Stimulated activated CD8-positive, alpha-beta memory T cell treated with anti-CD3 and anti-CD28 coated beads, Interleukin-12 subunit alpha, Interleukin-12 subunit beta, amount 100 ng/mL, for 24 hours (primary cell): Measurements from ENCODE around the gene CNP.

Experiments
- DNase-seq: peaks from one replicate; pipeline ENCODE4 v3.0.0-alpha.2; 2020; ENCODE audit errors: extremely low read depth

The CNP gene

DNA sequence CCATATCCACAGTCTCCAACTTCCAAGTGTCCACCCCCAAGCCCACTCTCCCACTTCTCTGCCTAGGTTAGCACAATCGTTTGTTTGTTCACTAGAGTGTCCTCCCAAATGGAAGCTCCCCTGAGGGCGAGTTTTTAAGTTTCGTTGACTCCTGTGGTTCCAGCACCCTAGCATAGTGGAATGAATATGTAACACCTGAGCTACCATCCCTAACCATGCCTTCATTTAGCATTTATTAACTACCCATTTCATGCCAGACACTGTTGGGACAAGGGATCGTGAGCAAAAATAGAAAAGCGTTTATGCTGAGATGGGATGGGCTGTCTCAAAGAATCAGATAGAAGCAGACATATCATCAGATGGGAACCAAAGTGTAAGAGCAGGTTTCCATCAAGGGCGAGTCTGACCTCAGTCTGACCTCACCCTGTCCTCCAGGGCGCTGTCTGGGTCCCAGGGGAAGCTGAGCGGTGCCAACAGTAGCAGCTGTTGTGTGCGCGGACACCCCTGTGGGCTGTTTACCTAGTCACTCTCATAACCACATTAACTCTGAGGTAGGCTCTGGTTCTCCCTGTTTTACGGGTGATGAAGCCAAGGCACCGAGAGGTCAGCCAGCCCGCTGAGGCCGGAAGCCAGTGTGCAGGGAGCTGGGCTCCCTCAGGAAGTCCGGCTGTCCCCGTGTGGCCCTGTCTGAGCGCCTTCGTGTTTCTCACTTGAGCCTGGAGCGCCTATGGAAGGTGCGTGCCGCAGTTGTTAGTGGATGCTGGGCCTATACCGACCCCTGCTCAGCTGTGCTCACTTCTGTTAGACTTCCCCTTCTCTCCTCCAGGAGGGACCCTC, 6.2 kb downstream of the CNP start:
- no peak for DNase-seq

DNA sequence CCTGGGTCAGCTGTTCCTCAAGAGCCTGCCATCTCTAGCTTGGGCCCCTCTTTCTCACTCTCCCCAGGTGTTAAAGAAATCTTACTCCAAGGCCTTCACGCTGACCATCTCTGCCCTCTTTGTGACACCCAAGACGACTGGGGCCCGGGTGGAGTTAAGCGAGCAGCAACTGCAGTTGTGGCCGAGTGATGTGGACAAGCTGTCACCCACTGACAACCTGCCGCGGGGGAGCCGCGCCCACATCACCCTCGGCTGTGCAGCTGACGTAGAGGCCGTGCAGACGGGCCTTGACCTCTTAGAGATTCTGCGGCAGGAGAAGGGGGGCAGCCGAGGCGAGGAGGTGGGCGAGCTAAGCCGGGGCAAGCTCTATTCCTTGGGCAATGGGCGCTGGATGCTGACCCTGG, 6.8 kb downstream of the CNP start:
- DNase-seq, result no peak

DNA sequence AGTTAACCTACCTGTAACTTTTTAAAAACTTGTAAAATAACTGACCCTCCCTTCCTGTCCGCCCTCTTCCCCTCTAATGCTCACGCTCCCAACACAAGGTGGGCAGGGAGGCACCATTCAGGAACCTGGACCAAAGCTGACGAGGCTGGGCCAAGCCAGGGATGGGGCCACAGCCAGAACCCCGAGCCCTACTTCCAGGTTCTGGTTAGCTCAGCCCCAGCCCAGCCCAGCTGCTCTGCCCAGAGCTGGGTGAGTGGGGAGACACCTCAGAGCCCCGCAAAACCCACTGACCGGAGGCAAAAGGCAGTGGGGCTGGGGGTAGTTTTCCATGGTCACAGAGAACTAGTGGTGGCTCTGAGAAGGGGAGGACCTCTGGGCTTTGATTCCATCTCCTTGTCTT, 7.4 kb downstream of the CNP start:
- DNase-seq, result no peak

DNA sequence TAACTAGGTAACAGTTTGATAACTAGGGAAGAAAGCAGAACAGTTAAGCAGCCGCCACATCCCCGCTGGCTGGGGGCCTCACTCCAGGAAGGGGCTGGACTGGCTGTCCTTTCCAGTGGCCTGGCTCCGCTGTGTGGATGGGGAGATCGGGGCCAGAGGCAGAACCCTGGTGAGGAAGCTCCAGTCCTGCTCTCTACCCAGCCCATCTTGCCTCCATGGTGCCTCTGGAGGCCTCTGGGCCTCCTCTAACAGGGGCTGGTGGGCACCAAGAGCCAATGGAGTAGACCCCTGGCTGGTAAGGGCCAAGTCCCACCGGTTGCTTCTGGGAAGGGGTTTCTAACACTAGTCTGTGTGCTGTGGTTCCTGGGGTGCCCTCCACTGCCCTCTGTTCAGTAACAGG, 8.1 kb downstream of the CNP start:
- DNase-seq, result no peak

DNA sequence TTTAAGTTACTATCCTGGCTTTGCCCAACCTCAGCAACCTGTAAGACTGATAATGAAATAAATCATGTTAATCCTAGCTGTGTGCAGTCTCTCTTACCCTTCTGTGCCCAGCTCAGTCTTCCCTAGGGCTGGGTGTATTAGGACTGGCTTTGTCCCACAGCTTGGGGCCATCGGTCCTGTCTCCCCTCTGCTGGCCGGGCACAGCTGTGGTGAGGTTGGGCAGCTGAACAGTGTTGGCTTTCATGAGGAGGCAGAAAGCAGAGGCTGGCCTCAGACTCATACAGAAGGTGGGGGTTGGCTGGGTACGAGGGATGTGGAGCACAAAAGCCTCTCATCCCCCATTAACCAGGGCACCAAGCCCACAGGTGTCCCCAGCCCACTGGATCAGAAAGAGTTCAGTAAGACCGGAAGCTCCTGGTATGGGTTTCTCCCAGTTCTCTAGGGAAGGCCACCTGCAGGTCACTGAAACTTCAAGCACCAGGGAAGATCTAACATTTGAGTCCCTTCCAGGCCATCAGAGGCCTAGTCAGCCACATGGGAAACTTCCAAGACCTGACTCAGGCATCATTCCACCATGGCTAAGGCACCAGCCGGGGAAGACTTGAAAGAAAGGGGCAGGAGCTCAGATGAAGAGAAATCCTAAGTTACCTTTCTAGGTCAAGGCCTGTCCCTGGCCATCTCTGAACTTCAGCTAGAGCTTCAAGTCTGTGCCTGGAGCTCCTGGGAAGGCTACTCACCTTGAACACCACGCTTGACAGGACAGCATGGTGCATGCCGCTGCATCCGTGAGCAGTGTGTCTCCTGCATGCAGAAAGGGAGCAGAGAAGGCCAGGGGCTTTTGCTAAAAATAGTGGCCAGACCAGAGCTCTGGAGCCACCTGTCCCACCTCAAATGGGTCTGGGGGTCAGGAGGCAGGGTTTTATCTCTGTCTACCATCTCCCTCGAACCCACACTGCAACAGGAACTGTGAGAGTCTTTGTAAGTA, 8.8 kb downstream of the CNP start:
- no peak for DNase-seq

DNA sequence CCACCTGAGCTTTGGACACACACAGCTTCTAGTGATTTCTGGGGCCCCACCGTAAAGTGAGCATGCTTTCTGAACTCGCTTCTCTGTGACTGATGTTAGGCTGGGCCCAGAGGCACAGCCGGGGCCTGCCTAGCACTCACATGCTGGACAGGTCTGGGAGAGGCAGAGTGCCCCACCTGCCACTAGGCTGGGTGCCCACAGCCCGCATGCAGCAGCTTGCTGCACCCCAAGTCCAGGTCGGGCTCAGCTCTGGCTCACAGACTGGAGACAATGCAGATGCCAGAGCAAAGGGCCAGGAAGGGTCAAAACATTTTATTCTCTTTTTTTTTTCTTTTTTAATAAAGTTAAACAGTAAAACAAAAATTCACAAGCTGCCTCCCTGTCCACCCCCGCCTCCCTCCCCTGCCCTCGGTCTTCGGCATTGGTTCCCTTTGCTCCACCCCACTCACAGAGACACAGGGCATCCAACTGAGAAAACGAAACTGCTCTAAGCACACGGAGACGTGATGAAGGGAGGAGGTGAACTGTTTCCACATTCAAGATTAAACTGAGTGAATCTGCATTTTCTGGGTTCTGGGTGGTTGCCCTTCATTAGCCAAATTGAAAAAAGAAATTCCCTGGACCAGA, 9.7 kb downstream of the CNP start:
- no peak for DNase-seq

DNA sequence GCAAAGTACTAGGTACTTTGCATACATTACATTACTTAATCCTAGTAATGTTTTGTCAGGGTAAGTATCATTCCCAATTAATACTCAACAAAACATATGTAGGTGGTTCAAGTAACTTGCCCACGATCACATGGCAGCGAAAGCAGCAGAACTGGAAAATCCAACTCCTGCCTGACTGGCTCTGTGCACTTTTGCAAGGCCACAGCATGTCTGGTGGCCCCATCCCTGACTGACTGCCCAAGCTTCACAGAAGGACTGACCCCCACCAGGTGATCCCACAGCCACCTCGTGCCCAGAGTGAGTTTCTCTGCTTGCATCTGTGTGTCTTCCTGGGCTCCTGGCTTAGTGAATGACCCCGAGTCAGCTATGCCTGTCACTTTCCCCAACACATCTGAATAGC, 11.4 kb downstream of the CNP start:
- no peak for DNase-seq

DNA sequence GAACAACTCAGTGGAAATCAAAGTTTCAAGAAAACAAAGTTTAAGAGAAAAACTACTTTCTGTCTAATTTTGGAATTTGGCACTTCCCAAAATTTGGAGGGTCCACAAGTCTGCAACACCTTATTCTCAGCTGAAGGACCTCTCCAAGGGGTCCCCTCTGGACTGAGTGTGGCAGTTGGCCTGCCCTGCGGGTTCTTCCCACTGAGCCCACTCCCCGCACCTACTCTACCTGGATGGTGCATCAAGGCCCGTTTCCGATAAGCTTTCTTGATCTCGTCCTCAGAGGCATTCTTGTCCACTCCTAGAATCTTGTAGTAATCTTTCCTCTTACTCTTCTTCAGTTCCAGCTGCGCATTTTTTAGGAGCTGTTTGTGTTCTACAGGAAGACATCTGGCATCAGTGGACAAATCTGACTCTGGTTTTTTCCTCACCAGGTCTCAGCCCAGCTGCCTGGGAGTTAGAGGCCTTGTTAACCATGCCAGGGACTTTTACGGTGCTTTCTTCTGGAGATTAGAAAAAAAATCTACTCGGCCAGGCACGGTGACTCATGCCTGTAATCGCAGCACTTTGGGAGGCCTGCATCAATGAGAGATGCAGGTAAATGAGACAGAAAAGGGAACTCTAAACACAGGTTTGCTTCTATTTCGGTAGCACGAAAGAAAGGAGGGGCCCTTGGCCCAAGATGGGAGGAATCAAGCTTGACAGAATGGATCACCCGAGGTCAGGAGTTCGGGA, 15.6 kb downstream of the CNP start:
- no peak for DNase-seq

DNA sequence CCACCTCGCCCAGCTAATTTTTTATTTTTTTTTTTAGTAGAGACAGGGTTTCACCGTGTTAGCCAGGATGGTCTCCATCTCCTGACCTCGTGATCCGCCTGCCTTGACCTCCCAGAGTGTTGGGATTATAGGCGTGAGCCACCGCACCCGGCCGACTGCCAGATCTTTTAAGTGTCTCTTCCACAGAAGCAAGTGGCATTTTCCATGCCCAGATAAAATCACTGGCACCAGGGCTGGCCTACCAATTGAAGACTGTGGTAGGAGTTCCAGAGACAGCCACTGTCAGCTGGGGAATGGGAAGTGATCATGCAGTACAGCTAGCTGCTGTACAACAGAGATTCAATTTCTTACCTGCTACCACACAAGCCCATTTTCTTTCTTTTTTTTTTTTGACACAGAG, 17.9 kb downstream of the CNP start:
- no peak for DNase-seq

DNA sequence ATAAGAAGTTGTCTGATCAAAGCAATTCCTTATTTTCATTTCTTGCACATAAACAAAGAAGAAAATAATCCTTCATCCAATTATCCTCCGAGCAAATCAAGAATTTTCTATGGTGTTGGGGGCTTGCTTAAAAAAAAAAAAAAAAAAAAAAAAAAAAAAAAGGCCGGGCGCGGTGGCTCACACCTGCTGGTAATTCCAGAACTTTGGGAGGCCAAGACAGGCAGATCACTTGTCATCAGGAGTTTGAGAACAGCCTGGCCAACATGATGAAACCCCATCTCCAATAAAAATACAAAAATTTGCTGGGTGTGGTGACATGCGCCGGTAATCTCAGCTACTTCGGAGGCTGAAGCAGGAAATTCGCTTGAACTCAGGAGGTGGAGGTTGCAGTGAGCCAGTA, 19.3 kb downstream of the CNP start:
- DNase-seq, result no peak

DNA sequence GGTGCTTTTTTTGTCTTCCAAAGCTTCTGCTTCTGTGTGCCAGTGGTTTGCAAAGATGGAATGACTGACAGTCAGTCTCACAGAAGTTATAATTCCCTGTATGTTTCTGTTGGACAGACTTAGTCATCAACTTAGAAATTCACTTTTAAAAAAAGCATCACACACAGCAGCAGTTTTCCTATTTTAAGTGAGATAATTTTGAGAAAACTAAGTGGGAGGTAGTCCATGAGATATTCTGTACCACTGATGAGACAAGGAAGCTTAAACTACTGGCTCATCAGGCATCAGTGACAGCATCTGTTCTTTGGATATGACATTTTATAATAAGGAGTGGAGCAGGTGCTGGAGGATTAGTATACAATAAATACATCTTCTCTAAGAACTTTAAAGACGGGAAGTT, 20.0 kb downstream of the CNP start:
- no peak for DNase-seq

DNA sequence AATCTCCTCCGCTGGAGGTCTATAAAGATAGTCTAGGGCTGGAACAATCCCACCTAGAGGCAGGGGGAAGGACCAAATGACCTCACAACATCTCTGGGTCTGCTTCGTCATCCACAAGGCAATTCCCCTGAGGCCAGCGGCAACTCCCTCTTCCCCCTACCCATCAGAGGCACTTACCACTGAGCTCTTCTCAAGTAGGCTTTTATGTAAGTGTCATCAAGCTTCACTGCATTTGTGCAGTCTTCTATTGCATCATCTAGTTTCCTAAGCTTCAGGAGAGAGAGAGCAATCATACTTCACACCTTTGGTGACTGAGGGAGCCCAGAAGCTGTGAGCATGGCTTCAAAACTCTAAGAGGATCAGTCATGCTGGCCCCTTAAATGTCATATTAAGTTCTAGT, 21.0 kb downstream of the CNP start:
- DNase-seq, result no peak

DNA sequence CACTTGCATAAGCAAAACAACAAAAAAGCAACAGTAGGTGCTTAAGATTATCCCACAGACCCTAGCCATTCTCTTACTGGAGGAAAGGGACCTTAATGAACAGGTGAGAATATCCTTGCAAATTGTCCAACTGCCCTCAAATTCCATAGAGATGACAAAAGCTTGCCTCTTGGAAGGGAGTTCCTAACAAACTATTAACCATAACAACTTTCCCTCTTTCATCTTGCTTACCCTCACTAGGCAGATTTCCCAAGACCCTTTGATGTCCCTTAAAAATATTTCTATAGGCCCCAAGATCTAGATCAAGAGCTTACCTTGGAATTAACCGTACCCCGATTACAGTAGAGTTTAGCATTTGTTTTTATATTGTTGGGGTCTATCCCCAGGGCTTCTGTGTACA, 21.8 kb downstream of the CNP start:
- no peak for DNase-seq

DNA sequence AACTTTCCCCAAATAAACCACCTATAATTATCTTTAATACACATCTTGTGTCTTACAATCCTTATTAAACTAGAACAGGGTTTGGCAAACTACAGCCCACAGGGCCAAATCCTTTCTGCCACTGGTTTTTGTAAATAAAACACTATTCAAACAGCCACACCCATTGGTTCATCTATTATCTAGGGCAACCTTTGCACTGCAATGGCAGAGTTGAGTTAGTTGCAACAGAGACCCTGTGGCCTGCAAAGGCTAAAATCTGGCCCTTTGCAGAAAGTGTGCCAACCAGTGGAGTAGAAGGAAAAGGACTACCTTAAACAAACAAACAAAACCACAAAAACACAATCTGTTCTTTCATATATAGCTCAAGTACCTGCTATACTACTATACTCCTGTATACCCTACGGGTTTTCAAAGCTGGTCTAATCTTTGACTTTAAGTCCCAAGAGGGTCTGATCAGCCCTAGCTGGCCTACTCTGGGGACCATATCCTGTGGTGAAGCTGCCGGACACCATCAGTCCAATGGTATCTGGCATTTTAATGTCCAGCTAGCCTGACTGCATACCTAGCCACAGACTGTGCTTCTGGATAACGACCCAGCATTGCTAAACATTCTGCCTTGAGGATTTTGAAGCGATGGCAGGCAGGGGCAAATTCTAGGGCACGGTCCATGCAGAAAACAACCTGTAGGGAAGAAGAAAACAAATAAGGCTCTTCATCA, 23.3 kb downstream of the CNP start:
- DNase-seq, result no peak

DNA sequence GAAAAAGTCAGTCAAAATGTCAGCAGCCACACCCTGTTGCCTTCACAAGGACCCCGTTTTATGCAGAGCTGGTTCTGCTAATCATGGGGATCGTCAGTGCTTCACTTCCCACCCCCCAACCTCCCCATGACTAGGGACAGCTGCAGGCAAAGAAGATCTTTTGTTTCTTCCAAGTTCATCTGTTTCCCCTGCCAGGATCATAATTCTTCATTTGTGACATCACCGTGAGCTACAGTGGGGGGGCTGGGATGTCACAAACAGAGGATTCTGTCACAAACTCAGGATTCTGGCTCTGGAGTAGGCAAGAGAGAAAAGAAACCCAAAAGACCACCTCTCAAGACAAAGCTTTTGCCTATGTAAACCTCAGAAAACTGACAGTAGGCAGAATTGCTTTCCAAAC, 26.0 kb downstream of the CNP start:
- DNase-seq, result no peak

DNA sequence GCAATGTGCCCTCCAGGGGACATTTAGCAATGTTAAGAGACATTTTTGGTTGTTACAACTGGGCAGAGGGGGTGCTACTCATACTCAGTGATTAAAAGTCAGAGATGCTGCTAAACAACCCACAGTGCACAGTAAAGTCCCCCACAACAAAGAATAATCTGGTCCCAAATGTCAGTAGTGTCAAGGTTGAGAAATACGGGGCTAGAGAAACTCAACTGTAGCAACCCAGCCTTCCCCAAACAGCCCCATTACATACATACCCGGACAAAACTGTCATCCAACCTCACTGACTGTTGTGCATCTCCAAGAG, 30.2 kb downstream of the CNP start:
- DNase-seq, result no peak

DNA sequence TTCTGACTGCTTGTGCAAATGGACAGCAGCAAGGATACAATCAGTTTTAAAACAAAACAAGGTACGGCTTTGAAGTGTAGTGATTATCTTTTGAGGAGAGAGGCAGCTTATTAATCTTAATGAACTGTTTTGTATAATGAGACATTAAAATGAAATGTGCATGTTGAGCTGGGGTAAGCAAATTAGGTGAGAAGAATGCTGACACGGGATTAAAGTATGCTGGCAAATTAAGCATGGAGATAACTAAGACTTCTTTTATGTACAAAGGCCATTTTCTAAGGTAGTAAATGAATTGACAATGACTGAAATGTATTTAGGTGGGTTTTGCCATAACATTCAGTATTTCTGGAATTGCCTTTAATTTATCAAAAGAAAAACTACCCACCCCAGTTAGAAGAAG, 31.9 kb downstream of the CNP start:
- no peak for DNase-seq

DNA sequence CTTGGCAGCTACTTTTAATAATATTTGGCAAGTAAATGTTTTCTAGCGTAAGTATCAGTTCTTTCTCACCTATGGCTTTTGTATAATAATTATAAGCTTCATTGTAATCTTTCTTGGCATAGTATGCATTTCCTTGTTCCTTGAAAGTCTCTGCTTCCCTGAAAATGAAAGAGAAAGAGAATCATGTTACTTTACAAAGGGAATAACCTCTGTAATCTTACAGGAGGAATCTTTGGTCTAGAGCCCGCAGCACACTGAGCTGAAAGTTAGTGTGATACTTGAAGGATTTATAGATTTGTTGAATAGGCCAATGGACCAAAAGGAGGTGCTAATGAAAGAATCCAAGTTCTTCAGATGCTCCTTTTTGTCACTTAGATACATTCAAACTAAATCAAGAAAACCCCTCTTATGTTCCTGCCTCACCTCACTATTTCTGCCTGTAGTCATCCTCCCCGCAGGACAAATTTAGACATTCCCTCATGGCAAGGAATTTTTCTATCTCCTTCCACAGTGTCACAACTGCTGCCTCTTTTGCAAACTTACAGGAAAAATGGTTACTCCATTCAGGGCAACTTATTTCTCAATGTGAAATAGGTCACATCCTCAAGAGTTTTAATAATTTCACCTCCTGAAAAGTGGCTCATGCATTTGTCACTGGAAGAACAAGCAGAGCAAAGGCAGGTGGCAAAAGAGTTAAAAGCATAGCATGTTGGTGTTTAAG, 34.0 kb downstream of the CNP start:
- DNase-seq, result no peak

DNA sequence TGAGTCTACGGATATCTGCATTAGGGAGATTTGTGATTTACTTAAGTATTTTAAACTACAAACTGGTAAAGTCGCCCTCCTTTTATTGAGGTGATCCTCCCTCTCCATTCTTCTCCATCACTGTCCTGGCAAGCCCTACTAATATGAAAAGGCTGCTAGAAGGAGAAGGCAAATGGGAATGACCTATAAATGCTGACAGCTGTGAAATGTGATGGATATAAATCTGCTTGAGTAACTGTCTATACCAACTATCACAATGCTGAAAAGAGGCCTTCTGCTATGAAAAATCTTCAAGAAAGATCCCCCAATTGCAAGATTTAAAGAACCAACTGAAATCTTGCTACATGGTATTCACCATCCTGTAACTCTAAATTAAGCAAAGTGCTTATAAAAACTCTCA, 35.1 kb downstream of the CNP start:
- no peak for DNase-seq

DNA sequence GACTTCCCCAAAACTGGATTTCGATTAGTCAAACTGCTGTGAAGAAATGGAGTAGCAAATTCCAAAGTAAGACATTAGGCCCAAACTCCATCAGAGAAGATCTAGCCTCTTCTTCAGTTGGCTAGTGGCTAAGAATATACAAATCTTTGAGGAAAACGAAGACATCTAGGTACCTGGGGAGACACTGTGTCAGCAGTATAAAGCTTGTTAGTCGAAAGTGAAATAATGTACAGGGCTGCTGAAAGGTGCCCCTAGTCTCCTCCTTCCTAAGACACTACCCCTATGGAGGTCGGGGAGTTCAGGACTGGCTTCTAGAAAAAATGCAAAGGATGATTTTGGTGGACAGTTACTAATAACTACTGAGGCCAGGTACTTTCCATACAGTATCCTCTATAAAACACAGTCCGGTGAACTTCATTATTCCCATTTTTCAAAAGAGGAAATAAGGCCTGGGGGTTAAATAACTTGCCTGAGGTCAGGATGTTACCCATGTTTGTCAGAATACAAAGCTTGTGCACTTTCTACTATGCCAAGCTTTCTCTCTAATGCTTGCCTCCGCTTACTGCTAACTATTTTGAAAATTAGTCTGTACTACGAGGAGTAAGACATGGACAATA, 35.7 kb downstream of the CNP start:
- DNase-seq, result no peak
